Gastroesophageal sphincter (tissue), 3 donors: ENCODE data around the gene MAT2A.

Experiments used
- CTCF ChIP-seq, 4 experiments: fragments of 200-600 bp in 2 of 4; fragments of 450-650 bp in 2 of 4; sonication (generic) in 1 of 4; IDR thresholded peaks; one replicate each; pipeline ENCODE4 v1.5.1; 2017 to 2019; ENCODE audit warnings: antibody characterized with exemption in 4 of 4, mild to moderate bottlenecking in 2 of 4, moderate library complexity in 2 of 4
- POLR2A ChIP-seq, 2 donors: fragments of 450-650 bp; IDR thresholded peaks; one replicate each; pipeline ENCODE4 v1.6.1; 2017; ENCODE audit warnings: antibody characterized with exemption in 2 of 2, mild to moderate bottlenecking in 2 of 2, moderate library complexity in 1 of 2

GRCh38 chr2:85583667-85584353, 44.8 kb downstream of the MAT2A start:
- TF ChIP-seq CTCF (IDR thresholded peaks at IDR 0.05) (no peak), POLR2A (IDR thresholded peaks at IDR 0.05) (no peak)
